GM19452 (cell line): Measurements from ENCODE around the gene P3H4.
A peak's percentile ranks its signal among the peaks of the same experiment; 100 is the strongest.
"Not testable (repeated sequence)": the region's sequence is repeated elsewhere in the genome, so short reads cannot be mapped to it uniquely, and the experiment has no call there.

Experiments
- ATAC-seq: cut with Tn5 transposase; IDR thresholded peaks from one replicate; pipeline ENCODE4 v1.9.1; 2021; ENCODE audit not compliant: unreplicated experiment

Gene P3H4

DNA sequence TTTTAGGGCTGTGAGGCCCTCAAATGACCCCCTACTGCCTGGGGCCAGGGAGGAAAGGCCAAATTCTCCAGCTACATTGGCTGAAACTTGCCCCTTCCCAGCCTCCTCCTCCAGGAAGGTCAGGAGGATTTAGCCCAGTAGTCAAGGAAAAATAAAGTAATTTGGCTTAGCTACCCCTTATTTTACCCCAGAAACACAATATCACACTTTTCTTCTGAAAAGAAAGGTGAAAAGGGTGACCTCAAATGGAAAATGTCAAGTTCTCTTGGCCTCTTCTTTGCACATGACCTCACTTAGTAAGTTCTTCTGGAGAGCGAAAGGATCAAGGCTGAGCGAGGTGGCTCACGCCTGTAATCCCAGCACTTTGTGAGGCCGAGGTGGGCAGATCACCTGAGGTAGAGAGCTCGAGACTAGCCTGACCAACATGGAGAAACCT, 17.2 kb downstream of the P3H4 start:
- no peak for ATAC-seq

- ATAC-seq, result no peak
These were observed 17.8 kb downstream of the P3H4 start for GRCh38 chr17:41793784-41794539.

DNA sequence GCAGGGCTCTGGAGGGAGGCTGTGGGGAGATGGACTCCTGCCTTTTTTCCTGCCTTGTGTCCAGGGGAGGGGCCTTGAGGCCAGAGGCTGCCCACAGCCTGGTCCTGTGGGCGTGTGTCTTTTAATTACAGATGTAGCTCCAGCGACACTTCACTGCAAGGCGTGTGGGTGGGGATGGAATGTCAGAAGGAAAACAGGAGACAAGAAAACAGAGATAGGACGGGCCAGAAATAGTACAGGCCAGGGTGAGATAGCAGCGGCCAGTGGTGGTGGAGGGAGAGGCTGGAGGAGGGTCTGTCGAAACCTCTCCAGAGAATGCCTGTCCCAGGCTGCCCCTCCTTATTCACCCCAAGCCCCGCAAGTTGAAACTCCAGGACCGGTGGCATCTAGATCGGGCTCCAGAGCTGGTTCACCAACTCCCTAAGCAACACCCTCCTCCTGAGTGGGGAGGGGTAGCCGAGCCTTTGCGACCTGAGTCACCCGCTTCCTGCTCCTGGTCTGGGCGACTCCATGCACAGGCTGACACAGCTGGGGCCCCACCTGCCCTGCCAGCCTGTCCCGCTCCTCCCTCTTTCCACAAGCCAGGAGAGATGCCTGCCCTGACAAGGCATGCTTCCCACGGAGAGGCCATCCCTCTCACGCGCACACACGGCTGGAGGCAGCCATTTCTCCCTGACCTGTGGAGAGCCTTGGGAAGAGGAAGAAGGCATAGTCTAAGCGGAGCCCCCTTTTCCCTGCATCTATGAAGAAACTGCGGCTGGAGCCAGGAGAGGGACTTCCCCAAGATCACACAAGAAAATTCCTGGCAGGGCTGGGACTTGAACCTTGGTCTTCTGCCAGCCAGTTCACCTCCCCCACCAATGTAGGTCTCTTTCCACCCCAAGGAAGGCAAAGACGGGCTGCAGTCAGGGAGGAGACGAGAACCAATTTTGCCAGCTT, 18.6 kb downstream of the P3H4 start:
- no peak for ATAC-seq

DNA sequence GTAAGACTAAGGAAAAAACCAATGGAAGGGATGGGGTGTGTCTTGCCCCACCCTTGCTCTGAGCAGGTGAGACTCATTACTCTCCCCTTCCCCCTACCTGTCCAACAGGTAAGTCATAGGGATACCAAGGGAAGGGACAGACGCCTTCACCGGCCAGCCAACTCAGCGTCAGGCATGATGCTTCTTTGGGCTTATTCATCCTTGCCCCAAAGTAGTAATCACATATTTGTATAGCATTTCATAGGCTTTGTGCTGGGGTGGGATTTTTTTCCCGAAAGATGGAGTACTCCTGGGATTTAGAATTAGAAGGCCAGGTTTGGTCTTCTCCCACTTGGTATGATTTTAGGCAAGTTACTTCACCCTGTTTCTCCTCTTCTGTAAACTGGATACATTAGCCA, 24.7 kb downstream of the P3H4 start:
- ATAC-seq, result no peak

GRCh38 chr17:41786227-41787020, 25.3 kb downstream of the P3H4 start, which contains the start of gene JUP:
TSS of gene JUP (minus strand) at chr17:41786711. CDS start at chr17:41771854, 14,857 bp downstream.
- peak; percentile 70 for ATAC-seq

GRCh38 chr17:41785859-41786226, 25.9 kb downstream of the P3H4 start:
- no peak for ATAC-seq

GRCh38 chr17:41785091-41785858, 26.5 kb downstream of the P3H4 start:
- no peak for ATAC-seq

GRCh38 chr17:41784207-41784744, 27.5 kb downstream of the P3H4 start:
- no peak for ATAC-seq

DNA sequence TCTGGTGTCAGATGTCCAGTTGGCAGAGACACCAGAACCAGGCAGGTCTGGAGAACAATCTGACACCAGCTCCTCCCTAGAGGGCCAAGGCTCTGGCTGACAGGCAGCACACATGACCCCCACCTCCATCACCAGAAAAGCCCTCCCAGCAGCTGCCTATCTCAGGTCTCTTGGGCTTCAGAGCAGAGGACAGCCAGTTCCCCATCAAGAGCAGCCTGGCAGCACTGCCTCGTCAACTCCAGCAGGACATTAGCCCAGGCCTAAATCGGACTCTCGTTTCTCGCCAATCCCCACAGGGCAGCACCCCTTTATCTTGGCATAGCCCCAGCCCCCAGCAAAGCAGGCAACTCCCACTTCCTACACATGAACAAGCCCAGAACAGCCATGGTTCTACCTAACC, 29.6 kb downstream of the P3H4 start:
- ATAC-seq, result no peak

- ATAC-seq, result no peak
These were observed 30.2 kb downstream of the P3H4 start for GRCh38 chr17:41781404-41782110.

DNA sequence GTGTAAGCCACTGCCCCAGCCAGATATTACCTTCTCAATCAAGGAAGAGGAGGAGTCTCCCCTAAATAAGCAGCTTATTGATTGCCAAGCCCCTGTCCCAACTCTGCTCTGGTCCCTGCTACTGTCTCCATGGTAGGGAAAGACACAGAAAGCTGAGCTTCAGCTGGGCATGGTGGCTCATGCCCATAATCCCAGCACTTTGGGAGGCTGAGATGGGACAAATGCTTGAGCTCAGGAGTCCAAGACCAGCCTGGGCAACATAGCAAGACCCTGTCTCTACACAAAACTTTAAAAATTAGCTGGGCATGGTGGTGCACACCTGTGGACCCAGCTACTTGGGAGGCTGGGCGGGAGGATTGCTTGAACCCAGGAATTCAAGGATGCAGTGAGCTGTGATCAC, 31.8 kb downstream of the P3H4 start:
- no peak for ATAC-seq

GRCh38 chr17:41777574-41778188, 34.1 kb downstream of the P3H4 start:
- no peak for ATAC-seq

DNA sequence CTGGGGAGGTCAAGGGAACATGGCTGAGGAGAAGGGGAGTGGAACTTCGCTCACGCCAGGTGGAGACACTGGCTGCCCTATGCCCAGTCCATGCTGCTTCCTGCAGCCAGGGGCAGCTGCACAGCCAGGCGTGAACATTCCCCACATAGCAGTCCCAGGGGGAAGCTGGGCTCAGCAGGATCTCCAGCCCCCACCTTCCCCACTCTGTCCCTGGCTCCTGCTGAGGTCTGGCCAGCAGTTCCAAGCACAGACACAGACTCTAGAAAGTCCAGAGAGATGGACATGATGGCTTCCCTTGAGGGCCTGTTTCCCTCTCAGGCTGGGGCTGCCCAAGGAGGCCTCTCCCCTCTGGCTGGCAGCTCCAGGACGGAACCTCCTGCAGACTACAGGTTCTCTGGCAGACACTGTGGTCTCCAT, 34.6 kb downstream of the P3H4 start:
- no peak for ATAC-seq

DNA sequence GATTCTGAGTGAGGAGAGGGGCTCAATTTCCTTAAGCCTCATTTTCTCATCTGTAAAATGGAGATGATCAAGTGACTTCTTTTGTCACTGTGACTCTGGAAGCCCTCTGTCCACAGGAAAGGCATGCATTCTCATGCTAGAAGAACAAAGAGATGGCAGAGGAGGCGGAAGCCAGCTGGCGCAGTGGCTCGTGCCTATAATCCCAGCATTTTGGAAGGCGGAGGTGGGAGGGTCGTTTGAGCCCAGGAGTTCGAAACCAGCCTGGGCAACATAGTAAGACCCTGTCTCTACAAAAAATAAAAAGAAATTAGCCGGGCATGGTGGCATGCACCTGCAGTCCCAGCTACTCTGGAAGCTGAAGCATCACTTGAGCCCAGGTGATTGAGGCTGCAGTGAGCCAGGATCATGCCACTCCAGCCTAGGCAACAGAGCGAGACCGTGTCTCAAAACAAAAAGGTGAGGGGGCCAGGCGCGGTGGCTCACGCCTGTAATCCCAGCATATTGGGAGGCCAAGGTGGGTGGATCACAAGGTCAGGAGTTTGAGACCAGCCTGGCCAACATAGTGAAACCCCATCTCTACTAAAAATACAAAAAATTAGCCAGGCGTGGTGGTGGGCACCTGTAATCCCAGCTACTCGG, 35.4 kb downstream of the P3H4 start:
- not testable (repeated sequence) for ATAC-seq

- no peak for ATAC-seq
These were observed 36.1 kb downstream of the P3H4 start for GRCh38 chr17:41775394-41776226.

- ATAC-seq, result no peak
These were observed 38.0 kb downstream of the P3H4 start for GRCh38 chr17:41773731-41774193.

GRCh38 chr17:41773190-41773588, 38.6 kb downstream of the P3H4 start:
- no peak for ATAC-seq
